NB4 (cell line): ENCODE results near the gene ZNF180.

Source experiments
- DNase-seq: peaks from one replicate; pipeline ENCODE4 v3.0.0; 2010; ENCODE audit warnings: low read depth
- H3K4me3 ChIP-seq: one replicate; pipeline ENCODE4 v1.5.1; 2011; ENCODE audit warnings: mild to moderate bottlenecking, low read depth, low read length, moderate library complexity
- CTCF ChIP-seq: IDR thresholded peaks from one replicate; pipeline ENCODE4 v1.5.1; 2012; ENCODE audit warnings: low read depth, low read length
- MAX ChIP-seq: IDR thresholded peaks from 2 replicates; pipeline ENCODE4 v1.6.1; 2011; ENCODE audit warnings: low read depth, low read length
- MYC ChIP-seq: IDR thresholded peaks from 2 replicates; pipeline ENCODE4 v1.6.1; 2011; ENCODE audit warnings: low read depth, low read length
- POLR2A ChIP-seq: IDR thresholded peaks from 2 replicates; pipeline ENCODE4 v1.6.1; 2011; ENCODE audit warnings: mild to moderate bottlenecking; ENCODE audit not compliant: insufficient read length; ENCODE audit errors: extremely low read depth

ZNF180 gene

GRCh38 chr19:44529536-44529935 is 29.2 kb upstream of the ZNF180 start, which contains the start of gene CEACAM20:
TSS of gene CEACAM20 (minus strand) at chr19:44529675. CDS start at chr19:44529509, 166 bp downstream.
- H3K4me3 ChIP-seq: no peak within 1 kb of the TSS
- TF ChIP-seq CTCF: no peak
- DNase-seq: no peak

- H3K4me3 ChIP-seq: no peak overlapping the region
- no peak for TF ChIP-seq MYC
- DNase-seq: no peak
Measured at GRCh38 chr19:44527554-44527953, 27.2 kb upstream of the ZNF180 start.

- no peak for DNase-seq
- no peak overlapping the region for H3K4me3 ChIP-seq
- TF ChIP-seq MYC: no peak
- TF ChIP-seq MAX: no peak
- TF ChIP-seq POLR2A: no peak
- no peak for TF ChIP-seq CTCF
Measured at GRCh38 chr19:44525721-44526430, 25.6 kb upstream of the ZNF180 start.

- no peak for DNase-seq
- H3K4me3 ChIP-seq: no peak overlapping the region
- TF ChIP-seq CTCF (no peak), MYC (no peak), POLR2A (no peak), MAX (no peak)
Measured at GRCh38 chr19:44521370-44521769, 21.0 kb upstream of the ZNF180 start.

- no peak overlapping the region for H3K4me3 ChIP-seq
- TF ChIP-seq POLR2A (no peak), CTCF (no peak), MAX (no peak), MYC (no peak)
- no peak for DNase-seq
Measured at GRCh38 chr19:44517146-44517545, 16.8 kb upstream of the ZNF180 start.

GRCh38 chr19:44515907-44516306 is 15.6 kb upstream of the ZNF180 start:
- no peak for TF ChIP-seq POLR2A
- TF ChIP-seq MAX: no peak
- TF ChIP-seq MYC: no peak
- no peak for TF ChIP-seq CTCF
- no peak for DNase-seq
- no peak overlapping the region for H3K4me3 ChIP-seq
